ENCODE measurements around the gene ITK.

DNA sequence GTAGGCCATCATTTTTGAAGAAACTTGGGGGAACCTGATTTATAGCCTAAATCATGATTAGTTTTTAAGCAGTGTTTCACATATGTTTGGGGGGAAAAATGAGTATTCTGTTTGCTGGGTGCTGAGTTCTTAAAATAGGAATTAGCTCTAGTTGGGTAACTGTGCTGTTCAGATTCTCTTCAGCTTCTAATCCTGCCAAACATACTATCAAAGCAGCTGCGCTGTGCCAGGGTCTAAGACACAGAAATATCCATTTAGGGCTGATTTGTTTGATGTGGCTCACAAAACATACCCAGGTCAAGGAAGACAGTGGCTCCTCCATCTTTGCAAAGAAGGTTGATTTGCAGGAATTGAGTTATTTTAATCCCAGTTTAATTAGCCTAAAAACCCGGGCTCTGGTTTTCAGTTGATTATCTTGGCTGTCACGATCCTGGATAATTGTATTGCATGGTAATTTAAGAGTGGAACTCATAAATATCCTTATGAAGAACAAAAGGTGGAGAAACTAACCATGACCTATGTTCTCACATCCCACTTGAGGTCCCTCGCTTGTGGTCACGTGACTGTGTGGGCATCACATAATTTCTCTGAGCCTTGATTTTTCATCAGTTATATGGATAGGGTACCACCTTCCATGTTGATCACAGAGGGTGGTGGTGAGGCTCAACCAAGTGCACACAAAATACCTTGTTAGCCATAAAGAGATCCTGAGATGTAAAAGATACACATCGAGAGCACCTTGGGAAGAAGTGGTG lies 104.0 kb downstream of the ITK start:
- TF ChIP-seq EZH2 (IDR thresholded peaks at IDR 0.05; ENCODE audit: borderline replicate concordance, low read depth, low read length, severe bottlenecking): no peak
- TF ChIP-seq, protein P1, sequence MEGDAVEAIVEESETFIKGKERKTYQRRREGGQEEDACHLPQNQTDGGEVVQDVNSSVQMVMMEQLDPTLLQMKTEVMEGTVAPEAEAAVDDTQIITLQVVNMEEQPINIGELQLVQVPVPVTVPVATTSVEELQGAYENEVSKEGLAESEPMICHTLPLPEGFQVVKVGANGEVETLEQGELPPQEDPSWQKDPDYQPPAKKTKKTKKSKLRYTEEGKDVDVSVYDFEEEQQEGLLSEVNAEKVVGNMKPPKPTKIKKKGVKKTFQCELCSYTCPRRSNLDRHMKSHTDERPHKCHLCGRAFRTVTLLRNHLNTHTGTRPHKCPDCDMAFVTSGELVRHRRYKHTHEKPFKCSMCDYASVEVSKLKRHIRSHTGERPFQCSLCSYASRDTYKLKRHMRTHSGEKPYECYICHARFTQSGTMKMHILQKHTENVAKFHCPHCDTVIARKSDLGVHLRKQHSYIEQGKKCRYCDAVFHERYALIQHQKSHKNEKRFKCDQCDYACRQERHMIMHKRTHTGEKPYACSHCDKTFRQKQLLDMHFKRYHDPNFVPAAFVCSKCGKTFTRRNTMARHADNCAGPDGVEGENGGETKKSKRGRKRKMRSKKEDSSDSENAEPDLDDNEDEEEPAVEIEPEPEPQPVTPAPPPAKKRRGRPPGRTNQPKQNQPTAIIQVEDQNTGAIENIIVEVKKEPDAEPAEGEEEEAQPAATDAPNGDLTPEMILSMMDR (IDR thresholded peaks at IDR 0.05; ENCODE audit: borderline replicate concordance, extremely low read depth, low read length, poor library complexity, severe bottlenecking): no peak

Data from DND-41 (cell line).